HEK293 (cell line): ENCODE results near the gene C6orf136.

Source experiments
- EGR2 ChIP-seq: fragments of 450-650 bp; formaldehyde crosslinking; IDR thresholded peaks from 2 replicates; pipeline ENCODE4 v1.5.1; 2016; ENCODE audit warnings: low read depth, missing biosample characterization, missing genetic modification characterization
- ELK4 ChIP-seq: IDR thresholded peaks from 2 replicates; pipeline ENCODE4 v1.6.1; 2011; ENCODE audit warnings: mild to moderate bottlenecking, low read depth, low read length, borderline replicate concordance
- IKZF3 ChIP-seq: fragments of 450-650 bp; IDR thresholded peaks from 2 replicates; pipeline ENCODE4 v1.5.0; 2018; ENCODE audit warnings: missing biosample characterization, mild to moderate bottlenecking, missing genetic modification characterization, moderate library complexity
- KLF1 ChIP-seq: fragments of 450-650 bp; formaldehyde crosslinking; IDR thresholded peaks from 2 replicates; pipeline ENCODE4 v1.5.1; 2016; ENCODE audit warnings: missing biosample characterization, missing genetic modification characterization
- KLF16 ChIP-seq: fragments of 450-650 bp; formaldehyde crosslinking; IDR thresholded peaks from 2 replicates; pipeline ENCODE4 v1.5.1; 2017; ENCODE audit warnings: missing biosample characterization, missing genetic modification characterization
- MEIS1 ChIP-seq: sonication (generic); formaldehyde crosslinking; IDR thresholded peaks from 2 replicates; pipeline ENCODE4 v1.8.1; 2022; ENCODE audit warnings: missing genetic modification reagents, mild to moderate bottlenecking, borderline replicate concordance
- MYNN ChIP-seq: fragments of 450-650 bp; formaldehyde crosslinking; IDR thresholded peaks from 2 replicates; pipeline ENCODE4 v1.5.1; 2016; ENCODE audit warnings: missing biosample characterization, missing genetic modification characterization, borderline replicate concordance
- PRDM1 ChIP-seq: fragments of 450-650 bp; formaldehyde crosslinking; IDR thresholded peaks from 2 replicates; pipeline ENCODE4; 2016; ENCODE audit warnings: missing biosample characterization, missing genetic modification characterization
- RBAK ChIP-seq: fragments of 450-650 bp; formaldehyde crosslinking; IDR thresholded peaks from 2 replicates; pipeline ENCODE4 v1.5.1; 2016; ENCODE audit warnings: missing biosample characterization, missing genetic modification characterization
- REPIN1 ChIP-seq: fragments of 450-650 bp; formaldehyde crosslinking; IDR thresholded peaks from 2 replicates; pipeline ENCODE4 v1.5.1; 2017; ENCODE audit warnings: missing biosample characterization, missing genetic modification characterization, low read depth
- SCRT1 ChIP-seq: fragments of 450-650 bp; formaldehyde crosslinking; IDR thresholded peaks from 2 replicates; pipeline ENCODE4 v1.5.1; 2016; ENCODE audit warnings: missing biosample characterization, missing genetic modification characterization, borderline replicate concordance
- SETDB1 ChIP-seq: IDR thresholded peaks from one replicate; pipeline ENCODE4 v1.6.1; 2017; ENCODE audit warnings: mild to moderate bottlenecking, low read length, moderate library complexity, mixed read lengths; ENCODE audit not compliant: insufficient read length
- SP2 ChIP-seq: fragments of 450-650 bp; formaldehyde crosslinking; IDR thresholded peaks from 2 replicates; pipeline ENCODE4 v1.5.1; 2016; ENCODE audit warnings: missing biosample characterization, missing genetic modification characterization
- ZBTB17 ChIP-seq: fragments of 450-650 bp; formaldehyde crosslinking; IDR thresholded peaks from 2 replicates; pipeline ENCODE4 v1.5.1; 2016; ENCODE audit warnings: missing biosample characterization, missing genetic modification characterization
- ZEB2 ChIP-seq: fragments of 450-650 bp; formaldehyde crosslinking; IDR thresholded peaks from 2 replicates; pipeline ENCODE4 v1.5.1; 2016; ENCODE audit warnings: missing biosample characterization, missing genetic modification characterization
- ZFHX2 ChIP-seq: fragments of 450-650 bp; formaldehyde crosslinking; conservative IDR thresholded peaks from 2 replicates; pipeline ENCODE4 v1.5.1; 2016; ENCODE audit warnings: missing biosample characterization, missing genetic modification characterization
- ZFP3 ChIP-seq: fragments of 450-650 bp; formaldehyde crosslinking; IDR thresholded peaks from 2 replicates; pipeline ENCODE4 v1.5.1; 2016; ENCODE audit warnings: low read depth, missing biosample characterization, missing genetic modification characterization
- ZFP41 ChIP-seq: fragments of 450-650 bp; formaldehyde crosslinking; IDR thresholded peaks from 2 replicates; pipeline ENCODE4 v1.5.1; 2016; ENCODE audit warnings: missing biosample characterization, missing genetic modification characterization, borderline replicate concordance
- ZNF132 ChIP-seq: fragments of 450-650 bp; formaldehyde crosslinking; IDR thresholded peaks from 2 replicates; pipeline ENCODE4 v1.5.1; 2017; ENCODE audit warnings: missing biosample characterization, missing genetic modification characterization, borderline replicate concordance
- ZNF138 ChIP-seq: fragments of 450-650 bp; formaldehyde crosslinking; IDR thresholded peaks from 2 replicates; pipeline ENCODE4 v1.5.1; 2016; ENCODE audit warnings: missing biosample characterization, missing genetic modification characterization, borderline replicate concordance
- ZNF19 ChIP-seq: fragments of 450-650 bp; formaldehyde crosslinking; IDR thresholded peaks from 2 replicates; pipeline ENCODE4; 2016; ENCODE audit warnings: missing biosample characterization, missing genetic modification characterization, low read depth
- ZNF211 ChIP-seq: fragments of 450-650 bp; formaldehyde crosslinking; IDR thresholded peaks from 2 replicates; pipeline ENCODE4 v1.5.1; 2016; ENCODE audit warnings: low read depth, missing biosample characterization, missing genetic modification characterization
- ZNF23 ChIP-seq: fragments of 450-650 bp; formaldehyde crosslinking; IDR thresholded peaks from 2 replicates; pipeline ENCODE4 v1.5.1; 2016; ENCODE audit warnings: missing biosample characterization, missing genetic modification characterization, borderline replicate concordance
- ZNF24 ChIP-seq: fragments of 450-650 bp; formaldehyde crosslinking; IDR thresholded peaks from 2 replicates; pipeline ENCODE4 v1.5.1; 2016; ENCODE audit warnings: missing biosample characterization, missing genetic modification characterization
- ZNF266 ChIP-seq: fragments of 450-650 bp; formaldehyde crosslinking; IDR thresholded peaks from 2 replicates; pipeline ENCODE4 v1.5.1; 2016; ENCODE audit warnings: missing biosample characterization, missing genetic modification characterization, low read depth
- ZNF311 ChIP-seq: fragments of 450-650 bp; formaldehyde crosslinking; IDR thresholded peaks from 2 replicates; pipeline ENCODE4 v1.5.1; 2017; ENCODE audit warnings: missing biosample characterization, missing genetic modification characterization, borderline replicate concordance
- ZNF354C ChIP-seq: fragments of 450-650 bp; formaldehyde crosslinking; IDR thresholded peaks from 2 replicates; pipeline ENCODE4 v1.5.1; 2016; ENCODE audit warnings: missing biosample characterization, missing genetic modification characterization, low read depth, borderline replicate concordance
- ZNF37A ChIP-seq: fragments of 450-650 bp; IDR thresholded peaks from 2 replicates; pipeline ENCODE4 v1.5.1; 2018; ENCODE audit warnings: missing biosample characterization, missing genetic modification characterization
- ZNF521 ChIP-seq: fragments of 450-650 bp; formaldehyde crosslinking; IDR thresholded peaks from 2 replicates; pipeline ENCODE4 v1.5.1; 2017; ENCODE audit warnings: missing biosample characterization, mild to moderate bottlenecking, missing genetic modification characterization
- ZNF560 ChIP-seq: fragments of 450-650 bp; formaldehyde crosslinking; IDR thresholded peaks from 2 replicates; pipeline ENCODE4 v1.5.1; 2017; ENCODE audit warnings: missing biosample characterization, missing genetic modification characterization, borderline replicate concordance
- ZNF610 ChIP-seq: fragments of 450-650 bp; formaldehyde crosslinking; IDR thresholded peaks from 2 replicates; pipeline ENCODE4 v1.5.1; 2016; ENCODE audit warnings: missing biosample characterization, missing genetic modification characterization, borderline replicate concordance
- ZNF654 ChIP-seq: fragments of 450-650 bp; formaldehyde crosslinking; IDR thresholded peaks from 2 replicates; pipeline ENCODE4 v1.5.1; 2016; ENCODE audit warnings: low read depth, missing biosample characterization, missing genetic modification characterization
- ZNF658 ChIP-seq: fragments of 450-650 bp; formaldehyde crosslinking; IDR thresholded peaks from 2 replicates; pipeline ENCODE4; 2016; ENCODE audit warnings: missing biosample characterization, missing genetic modification characterization
- ZNF664 ChIP-seq: fragments of 450-650 bp; formaldehyde crosslinking; IDR thresholded peaks from 2 replicates; pipeline ENCODE4 v1.5.1; 2016; ENCODE audit warnings: missing biosample characterization, missing genetic modification characterization
- ZNF837 ChIP-seq: fragments of 450-650 bp; formaldehyde crosslinking; IDR thresholded peaks from 2 replicates; pipeline ENCODE4 v1.5.1; 2016; ENCODE audit warnings: missing biosample characterization, missing genetic modification characterization
- TF ChIP-seq, protein P1 (sequence below): fragments of 450-650 bp; formaldehyde crosslinking; IDR thresholded peaks from 2 replicates; pipeline ENCODE4 v1.5.1; 2016; ENCODE audit warnings: missing biosample characterization, missing genetic modification characterization
- TF ChIP-seq, protein P2 (sequence below): fragments of 450-650 bp; formaldehyde crosslinking; conservative IDR thresholded peaks from 2 replicates; pipeline ENCODE4 v1.5.1; 2016; ENCODE audit warnings: low read depth, missing biosample characterization, missing genetic modification characterization

Gene C6orf136

DNA sequence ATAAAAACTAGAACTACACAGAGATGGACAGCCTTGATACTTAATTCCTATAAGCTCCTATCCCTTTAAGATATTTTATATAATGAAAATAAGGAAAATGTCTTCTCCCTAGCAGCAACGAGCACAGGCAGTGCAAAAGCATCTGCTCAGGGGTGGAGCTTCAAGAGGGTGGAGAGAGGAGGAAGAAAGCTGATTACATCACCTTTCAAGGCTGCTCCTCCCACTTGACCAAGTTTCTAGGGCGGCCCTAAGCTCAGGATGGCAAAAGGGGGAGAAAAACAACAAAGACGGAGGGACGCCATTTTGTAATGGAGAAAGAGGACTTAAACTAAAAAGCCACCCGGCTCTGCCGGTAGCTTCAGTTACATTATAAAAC, 32.1 kb upstream of the C6orf136 start (continued):
- TF ChIP-seq ZFP41 (tag by site-specific recombination) = no peak
- TF ChIP-seq ZEB2 (tag by site-specific recombination) = no peak
- TF ChIP-seq IKZF3 (tag by site-specific recombination) = no peak
- TF ChIP-seq, protein P1, sequence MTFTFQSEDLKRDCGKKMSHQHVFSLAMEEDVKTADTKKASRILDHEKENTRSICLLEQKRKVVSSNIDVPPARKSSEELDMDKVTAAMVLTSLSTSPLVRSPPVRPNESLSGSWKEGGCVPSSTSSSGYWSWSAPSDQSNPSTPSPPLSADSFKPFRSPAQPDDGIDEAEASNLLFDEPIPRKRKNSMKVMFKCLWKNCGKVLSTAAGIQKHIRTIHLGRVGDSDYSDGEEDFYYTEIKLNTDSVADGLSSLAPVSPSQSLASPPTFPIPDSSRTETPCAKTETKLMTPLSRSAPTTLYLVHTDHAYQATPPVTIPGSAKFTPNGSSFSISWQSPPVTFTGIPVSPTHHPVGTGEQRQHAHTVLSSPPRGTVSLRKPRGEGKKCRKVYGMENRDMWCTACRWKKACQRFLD = no peak
- TF ChIP-seq ZNF24 (tag by site-specific recombination) = no peak
- TF ChIP-seq ZNF211 (tag by site-specific recombination) = no peak
- TF ChIP-seq ZNF610 (tag by site-specific recombination) = no peak; the same call in 1 of the 2 replicates
- no peak for TF ChIP-seq EGR2 (tag by site-specific recombination)
- TF ChIP-seq SP2 (tag by site-specific recombination) = peak; percentile 69
- no peak for TF ChIP-seq ZNF664 (tag by site-specific recombination)
- no peak for TF ChIP-seq SCRT1 (tag by site-specific recombination)
- no peak for TF ChIP-seq ZNF521 (tag by site-specific recombination)
- no peak; the same call in 1 of the 2 replicates for TF ChIP-seq KLF1 (tag by site-specific recombination)
- no peak for TF ChIP-seq RBAK (tag by site-specific recombination)
- no peak for TF ChIP-seq ZNF560 (tag by site-specific recombination)
- no peak for TF ChIP-seq PRDM1
- TF ChIP-seq ZNF37A (tag by site-specific recombination) = no peak
- TF ChIP-seq ZNF19 (tag by site-specific recombination) = no peak
- TF ChIP-seq ZFP3 (tag by site-specific recombination) = no peak
- TF ChIP-seq MYNN (tag by site-specific recombination) = no peak
- no peak for TF ChIP-seq ZNF837 (tag by site-specific recombination)
- no peak for TF ChIP-seq ZNF658 (tag by site-specific recombination)
- no peak for TF ChIP-seq ZNF266 (tag by site-specific recombination)
- TF ChIP-seq ZNF132 (tag by site-specific recombination) = no peak
- TF ChIP-seq ZNF23 (tag by site-specific recombination) = no peak
- no peak for TF ChIP-seq ZNF311
- TF ChIP-seq REPIN1 (tag by site-specific recombination) = no peak
- no peak for TF ChIP-seq ELK4
- TF ChIP-seq SETDB1 = no peak
- TF ChIP-seq, protein P2, sequence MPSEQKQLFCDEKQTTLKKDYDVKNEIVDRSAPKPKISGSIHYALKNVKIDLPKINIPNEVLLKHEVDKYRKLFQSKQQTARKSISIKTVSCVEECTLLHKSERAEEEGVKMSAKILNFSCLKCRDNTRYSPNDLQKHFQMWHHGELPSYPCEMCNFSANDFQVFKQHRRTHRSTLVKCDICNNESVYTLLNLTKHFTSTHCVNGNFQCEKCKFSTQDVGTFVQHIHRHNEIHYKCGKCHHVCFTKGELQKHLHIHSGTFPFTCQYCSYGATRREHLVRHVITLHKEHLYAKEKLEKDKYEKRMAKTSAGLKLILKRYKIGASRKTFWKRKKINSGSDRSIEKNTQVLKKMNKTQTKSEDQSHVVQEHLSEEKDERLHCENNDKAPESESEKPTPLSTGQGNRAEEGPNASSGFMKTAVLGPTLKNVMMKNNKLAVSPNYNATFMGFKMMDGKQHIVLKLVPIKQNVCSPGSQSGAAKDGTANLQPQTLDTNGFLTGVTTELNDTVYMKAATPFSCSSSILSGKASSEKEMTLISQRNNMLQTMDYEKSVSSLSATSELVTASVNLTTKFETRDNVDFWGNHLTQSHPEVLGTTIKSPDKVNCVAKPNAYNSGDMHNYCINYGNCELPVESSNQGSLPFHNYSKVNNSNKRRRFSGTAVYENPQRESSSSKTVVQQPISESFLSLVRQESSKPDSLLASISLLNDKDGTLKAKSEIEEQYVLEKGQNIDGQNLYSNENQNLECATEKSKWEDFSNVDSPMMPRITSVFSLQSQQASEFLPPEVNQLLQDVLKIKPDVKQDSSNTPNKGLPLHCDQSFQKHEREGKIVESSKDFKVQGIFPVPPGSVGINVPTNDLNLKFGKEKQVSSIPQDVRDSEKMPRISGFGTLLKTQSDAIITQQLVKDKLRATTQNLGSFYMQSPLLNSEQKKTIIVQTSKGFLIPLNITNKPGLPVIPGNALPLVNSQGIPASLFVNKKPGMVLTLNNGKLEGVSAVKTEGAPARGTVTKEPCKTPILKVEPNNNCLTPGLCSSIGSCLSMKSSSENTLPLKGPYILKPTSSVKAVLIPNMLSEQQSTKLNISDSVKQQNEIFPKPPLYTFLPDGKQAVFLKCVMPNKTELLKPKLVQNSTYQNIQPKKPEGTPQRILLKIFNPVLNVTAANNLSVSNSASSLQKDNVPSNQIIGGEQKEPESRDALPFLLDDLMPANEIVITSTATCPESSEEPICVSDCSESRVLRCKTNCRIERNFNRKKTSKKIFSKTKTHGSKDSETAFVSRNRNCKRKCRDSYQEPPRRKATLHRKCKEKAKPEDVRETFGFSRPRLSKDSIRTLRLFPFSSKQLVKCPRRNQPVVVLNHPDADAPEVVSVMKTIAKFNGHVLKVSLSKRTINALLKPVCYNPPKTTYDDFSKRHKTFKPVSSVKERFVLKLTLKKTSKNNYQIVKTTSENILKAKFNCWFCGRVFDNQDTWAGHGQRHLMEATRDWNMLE (tag by site-specific recombination) = no peak
- no peak for TF ChIP-seq ZNF354C (tag by site-specific recombination)
- TF ChIP-seq ZNF654 (tag by site-specific recombination) = no peak
- peak; percentile 26; the same call in 1 of the 2 replicates for TF ChIP-seq ZFHX2 (tag by site-specific recombination)
- no peak for TF ChIP-seq MEIS1 (CRISPR knock-in tag)
- TF ChIP-seq ZBTB17 (tag by site-specific recombination) = no peak
- no peak for TF ChIP-seq ZNF138
- no peak for TF ChIP-seq KLF16 (tag by site-specific recombination)
